ENCODE data around the gene AOPEP.

AOPEP gene

GRCh38 chr9:94806307-94806893 lies 79.9 kb downstream of the AOPEP start:
- DNase-seq: no peak
- H3K4me3 ChIP-seq (ENCODE audit: low read depth, low read length): no peak overlapping the region
- TF ChIP-seq CTCF (IDR thresholded peaks at IDR 0.05; ENCODE audit: low read depth, low read length): no peak
- no peaks in the 10 kb centered on the region for H3K27me3 ChIP-seq
- no peaks in the 10 kb centered on the region for H3K9me3 ChIP-seq
- H3K4me1 ChIP-seq: peaks cover 10% of the 10 kb centered on the region
- H3K36me3 ChIP-seq: peaks cover 2% of the 10 kb centered on the region

- Histone ChIP-seq H3K9me3 (no peaks in the 10 kb centered on the region; the same call in 1 of the 2 replicates), H3K36me3 (0 out of 2 replicates have a peak, but pooled peaks cover 2% of the 10 kb centered on the region), H3K27me3 (no peaks in the 10 kb centered on the region), H3K4me3 (ENCODE audit: low read depth, low read length) (no peak overlapping the region), H3K4me1 (peaks cover 4% of the 10 kb centered on the region; the same call in 1 of the 2 replicates)
- no peak for TF ChIP-seq CTCF (IDR thresholded peaks at IDR 0.05; ENCODE audit: low read depth, low read length)
- DNase-seq: no peak
Observed at GRCh38 chr9:94807556-94807955, 81.1 kb downstream of the AOPEP start.

GRCh38 chr9:94808926-94809700 lies 82.6 kb downstream of the AOPEP start:
- Histone ChIP-seq H3K4me3 (ENCODE audit: low read depth, low read length) (no peak overlapping the region), H3K27me3 (no peaks in the 10 kb centered on the region), H3K9me3 (no peaks in the 10 kb centered on the region; the same call in 1 of the 2 replicates), H3K4me1 (peaks cover 4% of the 10 kb centered on the region; the same call in 1 of the 2 replicates), H3K36me3 (0 out of 2 replicates have a peak, but pooled peaks cover 2% of the 10 kb centered on the region)
- TF ChIP-seq CTCF (IDR thresholded peaks at IDR 0.05; ENCODE audit: low read depth, low read length): no peak
- DNase-seq: no peak

DNA sequence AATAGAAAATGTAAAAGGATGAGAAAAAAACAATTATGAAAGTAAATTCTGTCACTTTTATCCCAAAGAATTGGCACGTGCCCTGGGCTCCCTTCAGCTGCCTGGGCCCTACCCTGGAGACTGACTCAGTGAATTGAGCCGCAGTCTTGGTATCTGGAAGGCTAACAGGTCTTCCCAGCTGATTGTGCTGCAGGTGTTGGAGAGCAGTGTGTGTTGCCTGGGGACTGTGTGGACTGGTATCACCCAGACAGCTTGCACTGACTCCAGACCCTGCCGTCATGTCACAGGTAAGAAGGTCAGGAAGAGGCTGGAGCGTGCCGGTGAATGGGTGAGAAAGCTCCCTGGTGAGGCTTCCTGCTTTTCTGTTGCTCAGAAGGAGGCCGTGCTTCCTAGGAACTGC lies 83.3 kb downstream of the AOPEP start:
- DNase-seq: no peak
- H3K27me3 ChIP-seq: no peaks in the 10 kb centered on the region
- no peaks in the 10 kb centered on the region; the same call in 1 of the 2 replicates for H3K9me3 ChIP-seq
- 0 out of 2 replicates have a peak, but pooled peaks cover 2% of the 10 kb centered on the region for H3K36me3 ChIP-seq
- H3K4me1 ChIP-seq: peaks cover 4% of the 10 kb centered on the region; the same call in 1 of the 2 replicates
- TF ChIP-seq CTCF (IDR thresholded peaks at IDR 0.05; ENCODE audit: low read depth, low read length): no peak
- H3K4me3 ChIP-seq (ENCODE audit: low read depth, low read length): no peak overlapping the region

- no peaks in the 10 kb centered on the region; the same call in 1 of the 2 replicates for H3K9me3 ChIP-seq
- 0 out of 2 replicates have a peak, but pooled peaks cover 2% of the 10 kb centered on the region for H3K36me3 ChIP-seq
- DNase-seq: no peak
- H3K4me1 ChIP-seq: no peaks in the 10 kb centered on the region
- H3K27me3 ChIP-seq: no peaks in the 10 kb centered on the region
- no peak for TF ChIP-seq CTCF (IDR thresholded peaks at IDR 0.05; ENCODE audit: low read depth, low read length)
- H3K4me3 ChIP-seq (ENCODE audit: low read depth, low read length): no peak overlapping the region
Observed at GRCh38 chr9:94811074-94811473, 84.6 kb downstream of the AOPEP start.

GRCh38 chr9:94812343-94812742 lies 85.8 kb downstream of the AOPEP start:
- H3K4me3 ChIP-seq (ENCODE audit: low read depth, low read length): no peak overlapping the region
- TF ChIP-seq CTCF (IDR thresholded peaks at IDR 0.05; ENCODE audit: low read depth, low read length): no peak
- no peaks in the 10 kb centered on the region; the same call in 1 of the 2 replicates for H3K4me1 ChIP-seq
- DNase-seq: no peak
- H3K9me3 ChIP-seq: no peaks in the 10 kb centered on the region; the same call in 1 of the 2 replicates
- 0 out of 2 replicates have a peak, but pooled peaks cover 2% of the 10 kb centered on the region for H3K36me3 ChIP-seq
- no peaks in the 10 kb centered on the region for H3K27me3 ChIP-seq
